ENCODE results near the gene STPG1. TPM values are rescaled to one million over a fixed set of nuclear protein-coding genes. Genes with fewer than 3 reads are reported as not detected.

The STPG1 gene
- total RNA-seq, 1 donor from 2014 or later = 5.3 TPM

DNA sequence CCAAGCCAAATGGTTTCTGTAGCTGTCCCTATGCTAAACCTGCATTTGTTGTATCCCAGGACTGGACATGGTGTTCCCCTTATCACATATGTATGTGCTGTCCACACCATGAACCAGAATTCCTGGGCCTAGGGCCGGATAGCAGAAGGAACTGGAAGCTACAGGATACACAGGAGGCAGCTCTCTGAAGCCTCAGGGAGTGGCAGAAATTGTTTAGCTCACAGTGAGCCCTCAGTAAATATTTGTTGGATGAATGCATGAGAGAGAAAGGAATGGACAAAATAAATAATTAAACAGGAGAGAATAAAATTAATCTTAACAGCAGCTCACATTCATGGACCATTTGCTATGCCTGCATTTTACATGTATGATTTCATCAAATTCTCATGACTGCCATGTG, 4.1 kb upstream of the STPG1 start:
- DNase-seq (ENCODE audit: low read depth) = peak; percentile 55
- no peak overlapping the region for H3K4me3 ChIP-seq (ENCODE audit: low read depth, low read length)

DNA sequence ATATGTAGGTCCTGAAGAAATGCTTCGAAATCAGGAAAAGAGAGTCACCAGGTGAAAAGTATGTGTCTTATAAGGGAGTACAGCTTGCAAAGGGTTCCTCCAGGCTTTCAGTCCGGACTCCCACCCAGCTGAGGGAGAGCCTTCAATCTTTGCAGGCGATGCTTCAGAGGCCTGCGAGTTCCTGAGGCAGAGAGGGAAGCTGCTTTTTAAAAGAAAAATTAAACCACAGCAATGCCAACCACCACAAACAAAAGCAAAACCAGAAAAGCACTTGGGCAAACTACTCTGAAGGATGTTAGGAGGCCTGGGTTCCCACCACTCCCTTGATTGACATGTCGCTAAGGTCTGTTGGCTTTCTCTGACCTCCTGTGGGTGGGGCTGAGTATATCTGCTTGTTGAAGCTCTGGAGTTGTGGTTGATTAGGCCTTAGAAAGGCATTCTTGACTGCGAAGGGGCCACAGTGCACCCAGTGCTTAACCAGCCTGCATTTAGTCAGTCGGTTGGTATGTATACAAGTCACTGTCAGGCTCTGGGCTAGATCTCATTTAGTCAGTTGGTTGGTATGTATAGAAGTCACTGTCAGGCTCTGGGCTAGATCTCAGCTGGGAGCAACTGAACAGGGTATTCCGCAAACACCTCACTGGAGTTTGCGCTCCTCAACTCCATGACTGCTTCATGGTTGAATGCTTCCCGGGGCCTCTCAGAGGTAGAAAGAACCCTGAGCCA, 3.2 kb upstream of the STPG1 start:
- H3K4me3 ChIP-seq (ENCODE audit: low read depth, low read length) = peak overlapping the region; percentile 43
- peaks cover 8% of the 10 kb centered on the region for H3K36me3 ChIP-seq (ENCODE audit: control insufficient read depth, insufficient read depth, low read length)
- no peaks in the 10 kb centered on the region for H3K27me3 ChIP-seq (ENCODE audit: control insufficient read depth, insufficient read depth, low read length)
- TF ChIP-seq, protein P1, sequence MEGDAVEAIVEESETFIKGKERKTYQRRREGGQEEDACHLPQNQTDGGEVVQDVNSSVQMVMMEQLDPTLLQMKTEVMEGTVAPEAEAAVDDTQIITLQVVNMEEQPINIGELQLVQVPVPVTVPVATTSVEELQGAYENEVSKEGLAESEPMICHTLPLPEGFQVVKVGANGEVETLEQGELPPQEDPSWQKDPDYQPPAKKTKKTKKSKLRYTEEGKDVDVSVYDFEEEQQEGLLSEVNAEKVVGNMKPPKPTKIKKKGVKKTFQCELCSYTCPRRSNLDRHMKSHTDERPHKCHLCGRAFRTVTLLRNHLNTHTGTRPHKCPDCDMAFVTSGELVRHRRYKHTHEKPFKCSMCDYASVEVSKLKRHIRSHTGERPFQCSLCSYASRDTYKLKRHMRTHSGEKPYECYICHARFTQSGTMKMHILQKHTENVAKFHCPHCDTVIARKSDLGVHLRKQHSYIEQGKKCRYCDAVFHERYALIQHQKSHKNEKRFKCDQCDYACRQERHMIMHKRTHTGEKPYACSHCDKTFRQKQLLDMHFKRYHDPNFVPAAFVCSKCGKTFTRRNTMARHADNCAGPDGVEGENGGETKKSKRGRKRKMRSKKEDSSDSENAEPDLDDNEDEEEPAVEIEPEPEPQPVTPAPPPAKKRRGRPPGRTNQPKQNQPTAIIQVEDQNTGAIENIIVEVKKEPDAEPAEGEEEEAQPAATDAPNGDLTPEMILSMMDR (IDR thresholded peaks at IDR 0.05; ENCODE audit: insufficient read depth, low read length, severe bottlenecking) = no peak
- peak; percentile 98 for DNase-seq (ENCODE audit: low read depth)
- no peak for FAIRE-seq

More for the DNA sequence above, 4.1 kb upstream of the STPG1 start:
- Histone ChIP-seq H3K36me3 (ENCODE audit: control insufficient read depth, insufficient read depth, low read length) (peaks cover 8% of the 10 kb centered on the region), H3K27me3 (ENCODE audit: control insufficient read depth, insufficient read depth, low read length) (no peaks in the 10 kb centered on the region)
- no peak for FAIRE-seq
- TF ChIP-seq, protein P1 (IDR thresholded peaks at IDR 0.05; ENCODE audit: insufficient read depth, low read length, severe bottlenecking) = no peak

DNA sequence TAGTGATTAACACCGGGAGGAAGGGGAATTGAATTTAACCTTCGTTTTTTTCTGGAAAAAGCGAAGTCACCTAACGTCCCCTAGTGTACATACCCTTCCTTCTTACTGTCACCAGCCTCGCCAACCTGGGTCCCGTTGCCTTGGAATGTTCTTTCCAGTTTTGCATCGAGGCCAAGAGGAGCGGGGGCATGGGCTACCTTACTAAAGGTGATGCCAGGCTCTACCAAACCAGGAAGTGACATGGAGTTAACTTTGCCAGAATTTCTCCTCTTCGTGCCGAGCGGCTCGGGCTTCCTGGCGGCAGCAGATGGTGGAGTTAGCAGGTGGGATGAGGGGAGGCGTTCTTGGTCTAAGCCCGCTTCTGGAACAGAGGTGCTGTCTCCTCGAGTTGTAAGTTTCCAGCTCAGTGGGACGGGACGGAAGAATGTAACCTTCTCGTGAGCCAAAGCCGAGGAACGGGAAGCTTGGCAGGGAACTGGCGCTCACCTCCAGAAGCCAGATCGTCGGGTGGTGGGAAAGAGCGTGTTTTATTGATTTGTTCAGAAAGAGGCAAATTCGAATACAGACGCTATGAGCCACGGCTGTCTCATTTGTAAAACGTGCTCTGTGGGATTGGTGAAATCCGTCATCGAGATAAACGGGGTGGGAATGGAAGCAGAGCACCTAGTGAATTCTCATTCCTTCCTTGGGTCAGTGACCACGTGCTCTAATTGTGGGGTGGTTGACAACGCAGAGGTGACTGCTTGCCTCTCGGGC, 2.5 kb upstream of the STPG1 start:
- no peaks in the 10 kb centered on the region for H3K27me3 ChIP-seq (ENCODE audit: control insufficient read depth, insufficient read depth, low read length)
- peaks cover 3% of the 10 kb centered on the region for H3K36me3 ChIP-seq (ENCODE audit: control insufficient read depth, insufficient read depth, low read length)
- no peak for FAIRE-seq
- TF ChIP-seq, protein P1 (IDR thresholded peaks at IDR 0.05; ENCODE audit: insufficient read depth, low read length, severe bottlenecking) = no peak
- DNase-seq (ENCODE audit: low read depth) = peak; percentile 38
- peak overlapping the region; percentile 43 for H3K4me3 ChIP-seq (ENCODE audit: low read depth, low read length)

DNA sequence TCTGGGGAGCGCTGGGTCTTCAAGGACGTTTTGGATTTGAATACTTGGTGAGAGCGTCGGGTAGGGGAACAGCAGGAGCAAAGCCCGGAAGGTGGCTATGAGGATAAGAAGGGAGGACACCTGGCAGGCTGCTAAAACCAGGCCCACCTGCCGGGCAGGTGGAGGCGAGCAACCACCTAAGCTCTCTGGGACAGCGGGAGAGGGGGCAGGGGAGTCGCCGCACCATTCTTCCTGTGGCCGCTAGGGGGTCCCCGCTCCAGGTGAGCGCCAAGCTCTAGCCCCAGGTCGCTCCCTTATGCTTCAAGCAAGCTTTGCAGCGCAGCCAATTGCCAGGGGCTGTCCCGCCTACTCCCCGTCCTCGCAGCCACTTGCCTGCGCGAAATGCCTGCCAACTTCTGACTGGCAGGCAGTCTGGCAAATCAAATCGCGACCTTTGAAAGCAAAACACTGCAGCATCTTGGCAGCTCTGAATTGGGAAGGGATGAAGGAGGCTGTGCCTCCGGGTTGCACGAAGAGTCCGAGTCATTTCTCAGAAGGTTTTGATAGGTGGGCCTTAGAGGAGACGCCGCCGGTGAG, 1.8 kb upstream of the STPG1 start, which contains the start of gene NIPAL3:
NIPAL3 (plus strand) TSS at position 469 of the 576 bp plus-strand sequence. CDS start 3,746 bp downstream, outside the sequence.
- peak within 1 kb of the TSS; percentile 43 for H3K4me3 ChIP-seq (ENCODE audit: low read depth, low read length)
- FAIRE-seq (peak; percentile 47), DNase-seq (ENCODE audit: low read depth) (peak; percentile 98)
- H3K27me3 ChIP-seq (ENCODE audit: control insufficient read depth, insufficient read depth, low read length) = no peaks in the 10 kb centered on the region
- TF ChIP-seq, protein P1 (IDR thresholded peaks at IDR 0.05; ENCODE audit: insufficient read depth, low read length, severe bottlenecking) = peak; percentile 98
- peaks cover 3% of the 10 kb centered on the region for H3K36me3 ChIP-seq (ENCODE audit: control insufficient read depth, insufficient read depth, low read length)

DNA sequence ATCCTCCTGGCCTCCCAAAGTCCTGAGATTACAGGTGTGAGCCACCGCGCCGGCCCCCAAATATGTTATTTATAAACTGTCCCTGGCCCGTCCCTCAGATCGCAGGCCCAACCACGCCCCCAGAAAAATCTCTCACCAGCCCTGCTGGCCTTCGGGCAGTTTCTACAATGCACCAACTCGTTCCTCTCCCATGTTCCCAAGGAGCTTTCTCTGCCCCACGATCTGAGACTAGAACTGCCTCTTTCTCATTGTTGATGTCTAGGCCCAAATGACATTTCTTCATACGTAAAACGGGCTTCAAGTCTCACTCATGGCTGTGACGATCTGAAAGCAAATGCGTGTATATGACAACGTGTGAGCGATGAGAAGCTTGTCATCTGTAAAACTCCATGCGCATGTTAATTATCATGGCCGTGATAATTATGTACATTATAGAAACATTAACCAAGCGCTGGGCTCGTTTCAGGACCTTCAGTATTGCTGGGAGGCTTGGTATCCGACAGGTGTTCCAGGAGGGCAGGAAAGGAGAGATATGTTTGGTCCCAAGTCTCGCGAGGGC, 1.3 kb upstream of the STPG1 start:
- no peak for FAIRE-seq
- H3K36me3 ChIP-seq (ENCODE audit: control insufficient read depth, insufficient read depth, low read length) = peaks cover 3% of the 10 kb centered on the region
- H3K4me3 ChIP-seq (ENCODE audit: low read depth, low read length) = peak overlapping the region; percentile 22

More for the DNA sequence above, 1.3 kb upstream of the STPG1 start:
- TF ChIP-seq, protein P1 (IDR thresholded peaks at IDR 0.05; ENCODE audit: insufficient read depth, low read length, severe bottlenecking) = no peak
- H3K27me3 ChIP-seq (ENCODE audit: control insufficient read depth, insufficient read depth, low read length) = no peaks in the 10 kb centered on the region
- DNase-seq (ENCODE audit: low read depth) = no peak

Measured in bronchial epithelial cell (primary cell).